HG02759 (cell line): ENCODE data around the gene FOLR1.
"Not testable (repeated sequence)": the region's sequence is repeated elsewhere in the genome, so short reads cannot be mapped to it uniquely, and the experiment has no call there.

Source experiments
- ATAC-seq: cut with Tn5 transposase; IDR thresholded peaks from one replicate; pipeline ENCODE4 v1.9.1; 2021; ENCODE audit warnings: mild to moderate bottlenecking, moderate library complexity; ENCODE audit not compliant: unreplicated experiment

Gene FOLR1

DNA sequence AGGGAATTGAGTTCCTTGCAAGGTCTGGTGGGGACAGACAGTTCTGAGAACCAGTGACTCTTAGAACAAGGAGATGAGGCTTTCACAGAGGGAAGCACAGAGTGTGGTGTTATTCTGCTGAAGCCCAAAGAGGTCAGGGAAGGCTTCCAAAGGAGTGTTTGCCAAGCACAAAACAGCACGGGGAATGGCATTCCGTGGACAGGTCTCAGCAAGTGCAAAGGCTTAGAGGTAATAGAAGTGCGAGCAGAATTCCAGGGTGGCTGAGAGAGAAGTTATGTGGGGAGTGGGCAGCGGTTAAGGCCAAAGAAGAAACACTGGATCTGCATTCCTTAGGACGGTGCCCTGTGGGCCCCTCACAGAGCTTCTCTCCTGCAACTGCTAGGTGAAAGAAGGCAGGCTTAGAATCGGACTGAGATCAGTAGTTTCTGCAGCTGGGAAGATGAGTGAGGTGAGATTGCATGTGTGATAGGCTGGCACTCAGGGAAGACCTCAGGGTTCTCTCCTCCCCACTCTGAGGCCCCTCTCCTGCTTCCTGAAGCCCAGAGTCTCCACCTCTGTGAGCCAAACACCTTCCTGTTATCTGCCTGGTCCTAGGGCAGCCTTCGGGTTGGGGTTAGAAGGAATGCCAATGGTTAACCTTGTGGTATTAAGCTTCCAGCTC lies 10.9 kb upstream of the FOLR1 start:
- ATAC-seq, result not testable (repeated sequence)

- ATAC-seq, result not testable (repeated sequence)
These were observed 10.4 kb upstream of the FOLR1 start for GRCh38 chr11:72181553-72181958.

DNA sequence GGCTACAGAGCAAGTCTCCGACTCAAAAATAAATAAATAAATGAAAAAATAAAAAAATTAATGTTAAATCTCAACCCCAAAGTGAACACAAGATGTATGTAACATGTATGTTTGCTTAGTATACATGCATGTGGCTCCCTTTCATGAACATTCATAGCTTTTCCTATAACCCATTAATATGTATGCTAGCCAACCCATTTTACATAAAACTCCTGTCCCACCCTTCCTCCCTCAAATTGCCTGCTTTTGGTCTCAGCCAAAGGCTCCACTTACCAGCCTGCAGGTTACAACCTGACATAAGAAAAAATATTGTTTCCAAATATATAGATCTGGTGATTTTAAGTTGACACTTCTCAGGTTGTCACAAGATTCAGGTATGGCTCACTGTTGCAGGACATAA lies 3.7 kb upstream of the FOLR1 start:
- ATAC-seq, result no peak

DNA sequence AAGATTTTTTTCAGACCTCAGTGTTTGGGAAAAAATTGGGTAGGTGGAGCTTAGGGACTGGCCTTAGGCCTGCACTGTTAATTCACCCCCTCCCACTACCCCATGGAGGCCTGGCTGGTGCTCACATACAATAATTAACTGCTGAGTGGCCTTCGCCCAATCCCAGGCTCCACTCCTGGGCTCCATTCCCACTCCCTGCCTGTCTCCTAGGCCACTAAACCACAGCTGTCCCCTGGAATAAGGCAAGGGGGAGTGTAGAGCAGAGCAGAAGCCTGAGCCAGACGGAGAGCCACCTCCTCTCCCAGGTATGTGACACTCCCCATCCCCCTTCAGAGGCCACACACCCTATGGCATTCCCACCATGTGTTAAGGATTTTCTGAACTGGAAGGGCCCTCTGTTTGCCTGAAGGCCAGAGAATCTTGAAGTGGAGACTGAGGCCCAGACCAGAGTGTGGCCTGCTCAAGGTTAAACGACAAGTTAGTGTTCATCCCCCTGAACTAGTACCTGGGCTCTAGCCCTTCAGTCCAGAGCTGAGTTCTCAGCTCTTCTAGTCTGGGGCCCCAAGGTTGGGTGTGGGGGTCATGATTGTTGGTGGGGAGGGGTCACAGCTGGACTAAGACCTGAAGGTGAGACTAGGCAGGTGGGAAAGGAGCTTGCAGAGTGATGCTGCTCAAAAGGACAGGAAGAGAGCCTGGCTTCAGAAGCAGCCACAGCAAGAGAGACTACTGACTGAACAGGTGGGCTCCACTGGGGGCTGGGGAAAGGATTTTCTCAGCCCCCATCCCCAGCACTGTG lies 2.3 kb upstream of the FOLR1 start:
- no peak for ATAC-seq

DNA sequence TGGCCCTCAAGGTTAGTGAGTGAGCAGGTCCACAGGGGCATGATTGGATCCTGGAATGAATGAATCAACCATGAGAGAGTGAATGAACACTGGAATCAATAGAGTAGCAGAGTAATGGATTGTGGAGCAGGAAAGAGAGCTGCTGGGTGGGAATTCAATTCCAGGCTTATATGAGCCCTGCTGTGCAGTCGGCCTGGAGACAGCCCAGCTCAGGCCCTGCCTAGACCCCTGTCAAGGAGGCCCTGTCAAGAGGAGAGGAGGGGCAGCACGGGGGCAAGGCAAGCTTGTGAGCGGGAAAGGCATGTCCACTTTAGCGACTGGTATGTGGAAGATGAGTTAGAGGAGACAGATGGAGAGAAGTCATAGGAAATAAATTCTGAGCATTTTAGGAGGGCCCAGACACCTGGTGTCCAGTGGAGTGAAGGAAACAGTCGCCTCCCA lies 1.3 kb upstream of the FOLR1 start:
- no peak for ATAC-seq

GRCh38 chr11:72195518-72196270 lies 3.8 kb downstream of the FOLR1 start:
- no peak for ATAC-seq

DNA sequence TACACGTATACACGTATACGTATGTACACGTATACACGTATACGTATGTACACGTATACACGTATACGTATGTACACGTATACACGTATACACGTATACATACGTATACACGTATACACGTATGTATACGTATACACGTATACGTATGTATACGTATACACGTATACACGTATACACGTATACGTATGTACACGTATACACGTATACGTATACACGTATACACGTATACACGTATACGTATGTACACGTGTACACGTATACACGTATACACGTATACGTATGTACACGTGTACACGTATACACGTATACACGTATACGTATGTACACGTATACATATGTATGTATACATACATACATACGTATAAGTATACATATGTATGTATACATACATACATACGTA lies 9.5 kb downstream of the FOLR1 start:
- ATAC-seq, result not testable (repeated sequence)

DNA sequence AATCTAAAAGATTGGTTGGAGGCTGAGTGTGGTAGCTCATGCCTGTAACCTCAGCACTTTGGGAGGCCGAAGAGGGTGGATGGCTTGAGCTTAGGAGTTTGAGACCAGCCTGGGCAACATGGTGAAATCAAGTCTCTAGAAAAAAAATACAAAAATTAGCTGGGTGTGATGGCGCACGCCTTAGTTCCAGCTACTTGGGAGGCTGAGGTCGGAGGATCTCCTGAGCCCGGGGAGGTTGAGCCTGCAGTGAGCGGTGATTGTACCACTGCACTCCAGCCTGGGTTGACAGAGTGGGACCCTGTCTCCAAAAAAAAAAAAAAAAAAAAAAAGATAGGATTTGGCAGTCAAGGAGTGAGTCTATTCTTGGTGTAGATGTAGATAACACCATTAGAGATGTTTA lies 10.6 kb downstream of the FOLR1 start:
- no peak for ATAC-seq

DNA sequence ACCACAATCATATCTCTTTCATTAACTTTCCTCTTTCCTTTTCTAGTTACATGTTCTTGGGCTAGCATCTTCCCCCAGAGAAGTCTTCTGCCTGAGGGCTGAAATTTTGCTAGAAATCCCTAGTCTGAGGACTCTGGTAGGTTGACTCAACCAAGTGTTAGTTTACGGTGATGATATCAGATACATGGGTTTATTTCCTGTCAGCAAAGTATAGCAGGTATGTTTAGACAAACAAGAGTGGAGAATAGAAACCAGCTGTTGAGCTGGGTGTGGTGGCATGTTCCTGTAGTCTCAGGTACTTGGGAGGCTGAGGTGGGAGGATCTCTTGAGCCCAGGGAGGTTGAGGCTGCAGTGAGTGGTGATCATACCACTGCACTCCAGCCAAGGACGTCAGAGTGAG lies 11.2 kb downstream of the FOLR1 start:
- no peak for ATAC-seq

DNA sequence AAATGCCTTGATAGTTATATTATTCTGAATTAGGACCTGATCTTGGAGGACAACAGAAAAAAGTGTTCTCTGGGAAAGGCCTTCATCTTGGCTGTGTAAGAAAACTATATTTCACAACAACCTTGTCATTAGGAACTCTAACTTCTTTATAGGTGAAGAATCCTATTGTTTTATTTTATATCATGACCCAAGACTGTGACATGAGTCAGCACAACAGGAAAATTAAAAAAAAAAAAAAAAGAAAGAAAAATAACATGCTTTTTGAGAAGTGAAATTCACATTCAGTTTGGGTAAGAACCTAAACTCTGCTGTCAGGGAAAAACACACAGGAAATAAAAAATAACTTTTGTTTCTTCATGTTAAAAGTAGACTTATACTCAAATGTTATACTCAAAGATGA lies 12.9 kb downstream of the FOLR1 start:
- no peak for ATAC-seq

DNA sequence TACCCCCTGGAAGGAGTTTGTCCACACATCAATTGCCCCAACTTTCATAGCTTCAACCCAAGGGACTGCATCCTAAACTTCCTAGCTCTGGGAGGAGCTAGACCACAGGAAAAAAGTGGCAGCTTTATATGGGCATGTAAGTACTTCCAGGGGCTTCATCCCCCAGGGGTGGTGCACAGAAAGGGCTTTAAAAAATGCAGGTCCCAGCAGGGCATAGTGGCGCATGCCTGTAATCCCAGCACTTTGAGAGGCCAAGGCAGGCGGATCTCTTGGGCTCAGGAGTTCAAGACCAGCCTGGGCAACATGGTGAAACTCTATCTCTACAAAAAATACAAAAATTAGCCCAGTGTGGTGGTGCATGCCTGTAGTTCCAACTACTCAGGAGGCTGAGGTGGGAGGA lies 14.9 kb downstream of the FOLR1 start:
- not testable (repeated sequence) for ATAC-seq

- ATAC-seq, result no peak
These were observed 16.3 kb downstream of the FOLR1 start for GRCh38 chr11:72208281-72208680.

DNA sequence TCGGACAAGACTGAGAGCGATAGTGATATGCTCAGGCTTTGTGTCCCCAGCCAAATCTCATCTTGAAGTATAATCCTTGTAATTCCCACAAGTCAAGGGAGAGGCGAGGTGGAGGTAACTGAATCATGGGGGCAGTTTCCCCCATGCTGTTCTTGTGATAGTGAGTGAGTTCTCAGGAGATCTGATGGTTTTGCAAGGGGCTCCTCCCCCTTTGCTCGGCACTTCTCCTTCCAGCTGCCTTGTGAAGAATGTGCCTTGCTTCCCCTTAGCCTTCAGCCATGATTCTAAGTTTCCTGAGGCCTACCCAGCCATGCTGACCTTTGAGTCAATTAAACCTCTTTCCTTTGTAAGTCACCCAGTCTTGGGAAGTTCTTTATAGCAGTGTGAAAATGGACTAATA lies 17.2 kb downstream of the FOLR1 start:
- no peak for ATAC-seq

DNA sequence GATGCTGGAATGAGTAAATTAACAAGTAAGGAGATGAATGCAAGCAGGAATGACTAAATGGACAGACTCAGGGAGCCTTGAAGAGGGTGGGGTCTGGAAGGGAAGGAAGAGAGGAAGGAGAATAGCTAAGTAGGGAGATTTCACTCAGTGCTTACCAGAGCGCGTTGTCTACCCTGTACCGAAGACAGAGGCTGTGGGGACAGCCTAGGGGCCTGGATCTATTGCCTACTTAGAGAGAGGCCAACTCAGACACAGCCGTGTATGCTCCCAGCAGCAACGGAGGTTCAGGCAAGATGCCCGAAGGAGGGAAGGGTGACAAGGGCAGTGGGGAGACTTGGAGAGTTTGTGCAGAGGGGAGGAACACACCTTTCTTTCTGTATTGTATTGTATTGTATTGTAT lies 24.7 kb downstream of the FOLR1 start, which contains the start of gene FOLR2:
Gene FOLR2, plus strand, starts transcription at position 157 of the 400 bp plus-strand sequence. CDS start 1,791 bp downstream, outside the sequence.
- no peak for ATAC-seq

- no peak for ATAC-seq
These were observed 25.9 kb downstream of the FOLR1 start for GRCh38 chr11:72217841-72218240.

- ATAC-seq, result no peak
These were observed 26.4 kb downstream of the FOLR1 start for GRCh38 chr11:72218251-72218745.

GRCh38 chr11:72220696-72221363 lies 28.9 kb downstream of the FOLR1 start:
- ATAC-seq, result no peak

GRCh38 chr11:72221386-72222075 lies 29.6 kb downstream of the FOLR1 start:
- no peak for ATAC-seq

GRCh38 chr11:72222106-72222891 lies 30.4 kb downstream of the FOLR1 start:
- no peak for ATAC-seq
